GM21526 (cell line): ENCODE measurements around the gene HLA-DRA.

ENCODE experiments used
- ATAC-seq: cut with Tn5 transposase; IDR thresholded peaks from one replicate; pipeline ENCODE4 v1.9.1; 2021; ENCODE audit warnings: moderate library complexity; ENCODE audit not compliant: unreplicated experiment, low FRiP score

Gene HLA-DRA

GRCh38 chr6:32473376-32474348, 34.0 kb downstream of the HLA-DRA start:
- ATAC-seq, result peak; percentile 90

- ATAC-seq, result no peak
Observed at GRCh38 chr6:32475392-32476206, 35.9 kb downstream of the HLA-DRA start.

GRCh38 chr6:32483968-32484613, 44.4 kb downstream of the HLA-DRA start:
- no peak for ATAC-seq

GRCh38 chr6:32484614-32484998, 44.9 kb downstream of the HLA-DRA start:
- ATAC-seq, result no peak

- ATAC-seq, result no peak
Observed at GRCh38 chr6:32488083-32488482, 48.4 kb downstream of the HLA-DRA start.

GRCh38 chr6:32491700-32492099, 52.0 kb downstream of the HLA-DRA start:
- ATAC-seq, result no peak

- no peak for ATAC-seq
Observed at GRCh38 chr6:32492351-32492750, 52.7 kb downstream of the HLA-DRA start.
